ENCODE measurements around the gene PRPS2. TPM values are rescaled to one million over a fixed set of nuclear protein-coding genes. Genes with fewer than 3 reads are reported as not detected.

PRPS2 gene
- total RNA-seq, 5 donors from 2014 or later (not counting 1 experiment from before 2014, with no cell fraction given) = 20.9 to 31.6 (median 30.6) TPM

GRCh38 chrX:12843668-12844279 lies 52.6 kb downstream of the PRPS2 start:
- ChIA-PET POLR2A (interaction anchor here in 1 of 2 donors (0.6 kb wide), 1 partner anchor 924 kb away, joined by 6 read pairs; no protein-coding TSS in a partner anchor), CTCF (no interaction called here)
- H3K27ac ChIP-seq (ENCODE audit: low read length) = peak overlapping the region; percentile 38
- no CpG with 5 or more reads among the region's 6 CpGs for WGBS (ENCODE audit: insufficient coverage)
- ATAC-seq (replicated peaks in 1 of 4) (peak in 2 of 4 experiments; percentile 44 to 67), DNase-seq (peak in 1 of 35 experiments; percentile 2)
- H3K9me3 Mint-ChIP-seq = no peaks in the 10 kb centered on the region
- peaks cover 6 to 9% of the 10 kb centered on the region in 2 donors for H3K27me3 Mint-ChIP-seq
- H3K36me3 Mint-ChIP-seq = no peaks in the 10 kb centered on the region
- H3K27ac Mint-ChIP-seq = peak overlapping the region; percentile 85 to 88
- peaks cover 8 to 14% (median 9%) of the 10 kb centered on the region in 3 donors for H3K4me1 Mint-ChIP-seq
- H3K4me3 Mint-ChIP-seq = peak overlapping the region; percentile 42 to 71 (median 64)
- H3K9me3 ChIP-seq = no peaks in the 10 kb centered on the region
- peak overlapping the region; percentile 15 to 51 for H3K4me3 ChIP-seq (ENCODE audit: control insufficient read depth in 1 of 2, extremely low read depth in 1 of 2, low read length in 1 of 2)
- no peaks in the 10 kb centered on the region for H3K4me1 ChIP-seq (ENCODE audit: control insufficient read depth in 1 of 2, extremely low read depth in 1 of 2, insufficient read depth in 2 of 2, low read length in 2 of 2)
- H3K36me3 ChIP-seq (ENCODE audit: control insufficient read depth in 2 of 2, extremely low read depth in 1 of 2, insufficient read depth in 1 of 2, low read length in 1 of 2) = no peaks in the 10 kb centered on the region
- peaks cover 0 to 5% of the 10 kb centered on the region in 2 experiments for H3K27me3 ChIP-seq (replicated peaks in 1 of 2; ENCODE audit: control insufficient read depth in 2 of 2, extremely low read depth in 1 of 2, insufficient read depth in 2 of 2, low read length in 1 of 2)

- peak overlapping the region; percentile 85 to 88 for H3K27ac Mint-ChIP-seq
- H3K36me3 Mint-ChIP-seq = no peaks in the 10 kb centered on the region
- peaks cover 0 to 2% (median 0%) of the 10 kb centered on the region in 3 donors for H3K9me3 Mint-ChIP-seq
- no CpG with 5 or more reads among the region's 3 CpGs for WGBS (ENCODE audit: insufficient coverage)
- H3K4me1 Mint-ChIP-seq = peaks cover 8 to 14% (median 9%) of the 10 kb centered on the region in 3 donors
- ChIA-PET POLR2A (interaction anchor here in 1 of 2 donors (0.6 kb wide), 1 partner anchor 923 kb away, joined by 6 read pairs; no protein-coding TSS in a partner anchor), CTCF (no interaction called here)
- H3K4me1 ChIP-seq (ENCODE audit: control insufficient read depth in 1 of 2, extremely low read depth in 1 of 2, insufficient read depth in 2 of 2, low read length in 2 of 2) = no peaks in the 10 kb centered on the region
- H3K27ac ChIP-seq (ENCODE audit: low read length) = peak overlapping the region; percentile 38
- peaks cover 5 to 9% of the 10 kb centered on the region in 2 donors for H3K27me3 Mint-ChIP-seq
- DNase-seq = peak in 1 of 35 experiments; percentile 5
- H3K27me3 ChIP-seq (replicated peaks in 1 of 2; ENCODE audit: control insufficient read depth in 2 of 2, extremely low read depth in 1 of 2, insufficient read depth in 2 of 2, low read length in 1 of 2) = peaks cover 0 to 4% of the 10 kb centered on the region in 2 experiments
- H3K36me3 ChIP-seq (ENCODE audit: control insufficient read depth in 2 of 2, extremely low read depth in 1 of 2, insufficient read depth in 1 of 2, low read length in 1 of 2) = no peaks in the 10 kb centered on the region
- peak overlapping the region; percentile 42 to 71 (median 64) for H3K4me3 Mint-ChIP-seq
- H3K4me3 ChIP-seq (ENCODE audit: control insufficient read depth in 1 of 2, extremely low read depth in 1 of 2, low read length in 1 of 2) = peak overlapping the region in 1 of 2 donors; percentile 15
- no peak for ATAC-seq (replicated peaks in 1 of 4)
- no peaks in the 10 kb centered on the region for H3K9me3 ChIP-seq
Measured at GRCh38 chrX:12844319-12844718, 53.1 kb downstream of the PRPS2 start.

- Histone ChIP-seq H3K9me3 (no peaks in the 10 kb centered on the region), H3K4me1 (ENCODE audit: control insufficient read depth in 1 of 2, extremely low read depth in 1 of 2, insufficient read depth in 2 of 2, low read length in 2 of 2) (no peaks in the 10 kb centered on the region), H3K27ac (ENCODE audit: low read length) (no peak overlapping the region), H3K27me3 (replicated peaks in 1 of 2; ENCODE audit: control insufficient read depth in 2 of 2, extremely low read depth in 1 of 2, insufficient read depth in 2 of 2, low read length in 1 of 2) (peaks cover 0 to 3% of the 10 kb centered on the region in 2 experiments), H3K36me3 (ENCODE audit: control insufficient read depth in 2 of 2, extremely low read depth in 1 of 2, insufficient read depth in 1 of 2, low read length in 1 of 2) (no peaks in the 10 kb centered on the region), H3K4me3 (ENCODE audit: control insufficient read depth in 1 of 2, extremely low read depth in 1 of 2, low read length in 1 of 2) (no peak overlapping the region)
- POLR2A ChIA-PET = no interaction called here
- DNase-seq (no peak), ATAC-seq (replicated peaks in 1 of 4) (no peak)
- Mint-ChIP-seq H3K9me3 (peaks cover 0 to 6% (median 0%) of the 10 kb centered on the region in 3 donors), H3K4me1 (peaks cover 0 to 6% (median 2%) of the 10 kb centered on the region in 3 donors), H3K36me3 (no peaks in the 10 kb centered on the region), H3K27ac (no peak overlapping the region), H3K27me3 (peaks cover 3 to 20% of the 10 kb centered on the region in 2 donors), H3K4me3 (no peak overlapping the region)
- CTCF ChIA-PET = interaction anchor here in 1 of 2 donors (0.6 kb wide), 1 partner anchor 383 kb away, joined by 4 read pairs; no protein-coding TSS in a partner anchor
- WGBS (ENCODE audit: insufficient coverage) = 60% methylated on average over 1 of the region's 7 CpGs
Measured at GRCh38 chrX:12865359-12865758, 74.1 kb downstream of the PRPS2 start.

- ChIA-PET CTCF (no interaction called here), POLR2A (no interaction called here)
- Histone ChIP-seq H3K36me3 (ENCODE audit: control insufficient read depth in 2 of 2, extremely low read depth in 1 of 2, insufficient read depth in 1 of 2, low read length in 1 of 2) (no peaks in the 10 kb centered on the region), H3K27me3 (replicated peaks in 1 of 2; ENCODE audit: control insufficient read depth in 2 of 2, extremely low read depth in 1 of 2, insufficient read depth in 2 of 2, low read length in 1 of 2) (peaks cover 0 to 3% of the 10 kb centered on the region in 2 experiments), H3K4me3 (ENCODE audit: control insufficient read depth in 1 of 2, extremely low read depth in 1 of 2, low read length in 1 of 2) (no peak within 1 kb of the TSS), H3K9me3 (no peaks in the 10 kb centered on the region), H3K27ac (ENCODE audit: low read length) (no peak within 1 kb of the TSS), H3K4me1 (ENCODE audit: control insufficient read depth in 1 of 2, extremely low read depth in 1 of 2, insufficient read depth in 2 of 2, low read length in 2 of 2) (no peaks in the 10 kb centered on the region)
- Mint-ChIP-seq H3K4me3 (peak within 1 kb of the TSS in 1 of 3 donors; percentile 48), H3K9me3 (no peaks in the 10 kb centered on the region), H3K4me1 (peaks cover 0 to 7% (median 2%) of the 10 kb centered on the region in 3 donors), H3K27ac (peak within 1 kb of the TSS in 1 of 2 donors; percentile 47), H3K36me3 (no peaks in the 10 kb centered on the region), H3K27me3 (peaks cover 3 to 20% of the 10 kb centered on the region in 2 donors)
- no CpG with 5 or more reads among the region's 7 CpGs for WGBS (ENCODE audit: insufficient coverage)
- DNase-seq (no peak), ATAC-seq (replicated peaks in 1 of 4) (no peak)
Measured at GRCh38 chrX:12866451-12867377, 75.5 kb downstream of the PRPS2 start, which contains the start of gene TLR7. TSS of gene TLR7 (plus strand) at chrX:12867072. CDS start at chrX:12867579, 507 bp downstream.

GRCh38 chrX:12867685-12868084 lies 76.5 kb downstream of the PRPS2 start:
- CTCF ChIA-PET = no interaction called here
- H3K27ac ChIP-seq (ENCODE audit: low read length) = no peak overlapping the region
- no CpG with 5 or more reads among the region's 4 CpGs for WGBS (ENCODE audit: insufficient coverage)

GRCh38 chrX:12868747-12869146 lies 77.5 kb downstream of the PRPS2 start:
- H3K9me3 Mint-ChIP-seq = peaks cover 0 to 5% (median 0%) of the 10 kb centered on the region in 3 donors
- H3K27ac ChIP-seq (ENCODE audit: low read length) = no peak overlapping the region
- H3K4me3 ChIP-seq (ENCODE audit: control insufficient read depth in 1 of 2, extremely low read depth in 1 of 2, low read length in 1 of 2) = no peak overlapping the region
- POLR2A ChIA-PET = interaction anchor here in 1 of 2 donors (0.6 kb wide), 1 partner anchor 144 kb away, joined by 3 read pairs; no protein-coding TSS in a partner anchor
- H3K36me3 Mint-ChIP-seq = no peaks in the 10 kb centered on the region
- H3K9me3 ChIP-seq = no peaks in the 10 kb centered on the region
- no peak overlapping the region for H3K27ac Mint-ChIP-seq
- peaks cover 0 to 7% (median 2%) of the 10 kb centered on the region in 3 donors for H3K4me1 Mint-ChIP-seq
- CTCF ChIA-PET = no interaction called here
- no peak for ATAC-seq (replicated peaks in 1 of 4)
- H3K36me3 ChIP-seq (ENCODE audit: control insufficient read depth in 2 of 2, extremely low read depth in 1 of 2, insufficient read depth in 1 of 2, low read length in 1 of 2) = no peaks in the 10 kb centered on the region
- no peaks in the 10 kb centered on the region for H3K4me1 ChIP-seq (ENCODE audit: control insufficient read depth in 1 of 2, extremely low read depth in 1 of 2, insufficient read depth in 2 of 2, low read length in 2 of 2)
- 80% methylated on average over 1 of the region's 4 CpGs for WGBS (ENCODE audit: insufficient coverage)
- no peak overlapping the region for H3K4me3 Mint-ChIP-seq
- H3K27me3 Mint-ChIP-seq = peaks cover 10 to 30% of the 10 kb centered on the region in 2 donors
- H3K27me3 ChIP-seq (replicated peaks in 1 of 2; ENCODE audit: control insufficient read depth in 2 of 2, extremely low read depth in 1 of 2, insufficient read depth in 2 of 2, low read length in 1 of 2) = peaks cover 0 to 3% of the 10 kb centered on the region in 2 experiments
- DNase-seq = no peak

More at GRCh38 chrX:12867685-12868084, 76.5 kb downstream of the PRPS2 start:
- Histone ChIP-seq H3K4me1 (ENCODE audit: control insufficient read depth in 1 of 2, extremely low read depth in 1 of 2, insufficient read depth in 2 of 2, low read length in 2 of 2) (no peaks in the 10 kb centered on the region), H3K4me3 (ENCODE audit: control insufficient read depth in 1 of 2, extremely low read depth in 1 of 2, low read length in 1 of 2) (no peak overlapping the region), H3K36me3 (ENCODE audit: control insufficient read depth in 2 of 2, extremely low read depth in 1 of 2, insufficient read depth in 1 of 2, low read length in 1 of 2) (no peaks in the 10 kb centered on the region), H3K27me3 (replicated peaks in 1 of 2; ENCODE audit: control insufficient read depth in 2 of 2, extremely low read depth in 1 of 2, insufficient read depth in 2 of 2, low read length in 1 of 2) (peaks cover 0 to 3% of the 10 kb centered on the region in 2 experiments), H3K9me3 (no peaks in the 10 kb centered on the region)
- no peak for ATAC-seq (replicated peaks in 1 of 4)
- POLR2A ChIA-PET = no interaction called here
- Mint-ChIP-seq H3K9me3 (no peaks in the 10 kb centered on the region), H3K36me3 (no peaks in the 10 kb centered on the region), H3K4me1 (peaks cover 0 to 7% (median 2%) of the 10 kb centered on the region in 3 donors), H3K4me3 (peak overlapping the region in 1 of 3 donors; percentile 28), H3K27me3 (peaks cover 9 to 25% of the 10 kb centered on the region in 2 donors), H3K27ac (no peak overlapping the region)
- no peak for DNase-seq

All from T-cell (primary cell).